HepG2 (cell line): ENCODE data around the gene PSEN2. TPM values are rescaled to one million over a fixed set of nuclear protein-coding genes. Genes with fewer than 3 reads are reported as not detected.
A peak's percentile ranks its signal among the peaks of the same experiment; 100 is the strongest.

Experiments used
- ATAC-seq: fragments of 200-7000 bp; cut with Tn5 transposase; 3 replicates; pipeline ENCODE4 v1.9.1; 2020; ENCODE audit warnings: mild to moderate bottlenecking, moderate library complexity
- BruUV-seq: library from RNA; stranded (reverse); fragments of 400-500 nt; replicated peaks from 2 replicates; lab custom pipeline; 2021; lab: Mats Ljungman, UMichigan
- CTCF ChIA-PET: fragments of 300-600 bp; formaldehyde crosslinking; extraction: SDS; loops from one replicate; lab custom pipeline; 2021; ENCODE audit warnings: low total read pairs, inconsistent platforms, low intra/inter-chr PET ratio; lab: Yijun Ruan, JAX
- POLR2A ChIA-PET: fragments of 350-600 bp; sonication (Branson Sonifier 250); formaldehyde crosslinking; loops from one replicate; lab custom pipeline; 2020; ENCODE audit warnings: antibody characterized with exemption, inconsistent platforms; lab: Yijun Ruan, JAX
- DNase-seq: peaks from one replicate; pipeline ENCODE4 v3.0.0-alpha.2; 2015; ENCODE audit warnings: low spot score
- FAIRE-seq: peaks from 3 replicates; lab custom pipeline; 2011; peaks lifted over from hg19 to GRCh38; lab: Jason Lieb, UNC
- H2AFZ ChIP-seq: one replicate; pipeline ENCODE4 v1.6.1; 2011; ENCODE audit warnings: low read length, inconsistent platforms
- H3K27ac ChIP-seq: fragments of 300-600 bp; 3 replicates; pipeline ENCODE4 v1.8.0; 2011; ENCODE audit warnings: mixed run types, mild to moderate bottlenecking, mixed read lengths, low read length, inconsistent platforms; ENCODE audit not compliant: insufficient read depth; ENCODE audit errors: extremely low read length
- H3K27me3 ChIP-seq, 2 experiments: fragments of 200-600 bp in 1 of 2; 2 replicates in 1 of 2; 3 replicates in 1 of 2; pipeline versions ENCODE4 v1.6.0 to v1.8.0; 2011; ENCODE audit warnings: low read length in 2 of 2, mild to moderate bottlenecking in 2 of 2, moderate library complexity in 2 of 2, inconsistent platforms in 1 of 2; ENCODE audit not compliant: insufficient read depth in 2 of 2, control insufficient read depth in 1 of 2
- H3K36me3 ChIP-seq, 2 experiments: fragments of 200-600 bp in 1 of 2; replicated peaks in 1 of 2; 2 replicates in 1 of 2; 3 replicates in 1 of 2; pipeline versions ENCODE4 v1.5.1 to v1.8.0; 2011; ENCODE audit warnings: low read length in 2 of 2, inconsistent platforms in 1 of 2; ENCODE audit not compliant: insufficient read depth in 2 of 2, control insufficient read depth in 1 of 2
- H3K4me1 ChIP-seq: 2 replicates; pipeline ENCODE4 v1.5.1; 2012; ENCODE audit warnings: low read length, inconsistent platforms; ENCODE audit not compliant: insufficient read depth
- H3K4me2 ChIP-seq: 2 replicates; pipeline ENCODE4 v1.6.0; 2011; ENCODE audit warnings: low read depth, low read length, inconsistent platforms
- H3K4me3 ChIP-seq, 3 experiments: fragments of 200-600 bp in 1 of 3; sonication (generic), shearing (Covaris generic) in 1 of 3; replicated peaks in 1 of 3; 2 replicates each; pipeline ENCODE4 v1.5.1; 2011 to 2016; ENCODE audit warnings: low read length in 3 of 3, inconsistent platforms in 2 of 3, low read depth in 2 of 3, mild to moderate bottlenecking in 2 of 3, control low read depth in 1 of 3, mixed read lengths in 1 of 3; ENCODE audit not compliant: insufficient read depth in 1 of 3
- H3K79me2 ChIP-seq: one replicate; pipeline ENCODE4 v1.6.1; 2011; ENCODE audit warnings: low read length, inconsistent platforms; ENCODE audit not compliant: insufficient read depth
- H3K9ac ChIP-seq: 2 replicates; pipeline ENCODE4 v1.6.0; 2011; ENCODE audit warnings: mild to moderate bottlenecking, low read depth, low read length, inconsistent platforms; ENCODE audit not compliant: insufficient read depth
- H3K9me3 ChIP-seq: 2 replicates; pipeline ENCODE4 v1.5.1; 2012; ENCODE audit warnings: mild to moderate bottlenecking, low read length
- H4K20me1 ChIP-seq: 2 replicates; pipeline ENCODE4 v1.6.0; 2011; ENCODE audit warnings: inconsistent platforms, mild to moderate bottlenecking, low read length, moderate library complexity; ENCODE audit not compliant: insufficient read depth
- ARNT2 ChIP-seq: sonication (generic); formaldehyde crosslinking; IDR thresholded peaks from 2 replicates; pipeline ENCODE4 v1.8.0; 2022; ENCODE audit warnings: mild to moderate bottlenecking, low read depth, missing genetic modification reagents, moderate library complexity
- ATF7 ChIP-seq, 2 experiments: fragments of 450-650 bp in 1 of 2; sonication (generic) in 1 of 2; formaldehyde crosslinking in 1 of 2; IDR thresholded peaks; 2 replicates each; pipeline versions ENCODE4 v1.4.0 to v1.6.1; 2016 to 2020; ENCODE audit warnings: antibody characterized with exemption in 1 of 2, mild to moderate bottlenecking in 1 of 2, missing genetic modification reagents in 1 of 2
- CCAR2 ChIP-seq: fragments of 200-400 bp; formaldehyde crosslinking; optimal IDR thresholded peaks from 2 replicates; pipeline ENCODE3; 2018; ENCODE audit warnings: low read depth, mild to moderate bottlenecking, low read length, moderate library complexity
- HOXA7 ChIP-seq: sonication (generic); formaldehyde crosslinking; IDR thresholded peaks from 2 replicates; pipeline ENCODE4 v1.8.1; 2022; ENCODE audit warnings: mild to moderate bottlenecking, missing genetic modification reagents, moderate library complexity
- PLRG1 ChIP-seq: fragments of 450-650 bp; conservative IDR thresholded peaks from 2 replicates; pipeline ENCODE4 v1.6.1; 2016
- PREB ChIP-seq: sonication (generic); formaldehyde crosslinking; IDR thresholded peaks from 2 replicates; pipeline ENCODE4 v1.4.0; 2020; ENCODE audit warnings: missing genetic modification reagents
- SRSF4 ChIP-seq: fragments of 200-400 bp; formaldehyde crosslinking; IDR thresholded peaks from one replicate; pipeline ENCODE4 v1.6.1; 2018; ENCODE audit warnings: mild to moderate bottlenecking, low read depth, low read length, moderate library complexity; ENCODE audit not compliant: poor library complexity, severe bottlenecking
- TP53 ChIP-seq: sonication (generic); formaldehyde crosslinking; conservative IDR thresholded peaks from 2 replicates; pipeline ENCODE4 v1.4.0; 2020; ENCODE audit warnings: missing genetic modification reagents
- ZFP36 ChIP-seq: fragments of 150-350 bp; IDR thresholded peaks from 2 replicates; pipeline ENCODE4 v1.6.1; 2018; ENCODE audit warnings: borderline replicate concordance, low read length, low read depth; ENCODE audit not compliant: partially characterized antibody
- ZFYVE20 ChIP-seq: sonication (generic); formaldehyde crosslinking; IDR thresholded peaks from 2 replicates; pipeline ENCODE4 v1.8.0; 2023; ENCODE audit warnings: low read depth, mild to moderate bottlenecking, moderate library complexity, missing genetic modification reagents, borderline replicate concordance
- ZNF224 ChIP-seq: sonication (generic); formaldehyde crosslinking; IDR thresholded peaks from 2 replicates; pipeline ENCODE4 v1.5.0; 2020; ENCODE audit warnings: mild to moderate bottlenecking, missing genetic modification reagents
- ZNF24 ChIP-seq: fragments of 450-650 bp; IDR thresholded peaks from 2 replicates; pipeline ENCODE4 v1.6.1; 2017; ENCODE audit warnings: antibody characterized with exemption, mild to moderate bottlenecking
- ZNF263 ChIP-seq: sonication (generic); formaldehyde crosslinking; IDR thresholded peaks from 2 replicates; pipeline ENCODE4 v1.4.0; 2020; ENCODE audit warnings: missing genetic modification reagents
- ZNF354B ChIP-seq: sonication (generic); formaldehyde crosslinking; IDR thresholded peaks from 2 replicates; pipeline ENCODE4 v1.8.0; 2022; ENCODE audit warnings: mild to moderate bottlenecking, missing genetic modification reagents
- ZNF460 ChIP-seq: sonication (generic); formaldehyde crosslinking; IDR thresholded peaks from 2 replicates; pipeline ENCODE4 v1.5.1; 2020; ENCODE audit warnings: missing genetic modification reagents, mild to moderate bottlenecking, borderline replicate concordance
- ZNF546 ChIP-seq: sonication (generic); formaldehyde crosslinking; conservative IDR thresholded peaks from 2 replicates; pipeline ENCODE4 v1.8.1; 2023; ENCODE audit warnings: mild to moderate bottlenecking, missing genetic modification reagents
- ZNF616 ChIP-seq: sonication (generic); formaldehyde crosslinking; IDR thresholded peaks from 2 replicates; pipeline ENCODE4 v1.5.0; 2020; ENCODE audit warnings: low read depth, mild to moderate bottlenecking, missing genetic modification reagents
- ZNF850 ChIP-seq: sonication (generic); formaldehyde crosslinking; conservative IDR thresholded peaks from 2 replicates; pipeline ENCODE4 v1.9.0; 2021; ENCODE audit warnings: mild to moderate bottlenecking, missing genetic modification reagents
- WGBS: methylation state at CpG from one replicate; pipeline ENCODE4 v1.1.6; 2017; ENCODE audit warnings: low lambda C conversion rate; 5-methylcytosine and 5-hydroxymethylcytosine counted together
- in situ Hi-C: cut with HindIII; loops from 2 replicates; pipeline ENCODE4 v1.10.0; 2017; ENCODE audit warnings: low pct_unique_long_range_greater_than_20kb; ENCODE audit not compliant: extremely low pct_ligation_motif_present
- intact Hi-C: fragments of 100-400 bp; cut with micrococcal nuclease; formaldehyde crosslinking; loops from one replicate; pipeline ENCODE4 v1.10.0; 2022; ENCODE audit not compliant: unreplicated experiment
- polyA plus RNA-seq, 8 experiments: library from polyadenylated mRNA; depleted of rRNA in 3 of 8; stranded (reverse) in 7 of 8; unstranded in 1 of 8; fragments of >200 nt; fragmentation: Illumina TruSeq in 4 of 8; extraction: Trizol in 4 of 8; gene quantifications; 2 replicates each; pipeline versions ENCODE4 v1.2.1 to v1.2.3, GENCODE V29; 2011 to 2016; ENCODE audit warnings: low read depth in 4 of 8, missing spikeins in 1 of 8, mixed read lengths in 1 of 8; ENCODE audit not compliant: insufficient read depth in 1 of 8
- total RNA-seq, 5 experiments: library from RNA; depleted of rRNA; stranded (reverse); fragments of >200 nt; fragmentation: Illumina TruSeq; extraction: Trizol; gene quantifications; 2 replicates each; pipeline ENCODE4 v1.2.3, GENCODE V29; 2016; ENCODE audit warnings: low read depth in 1 of 5
- TF ChIP-seq, protein P1 (sequence below): sonication (generic); formaldehyde crosslinking; IDR thresholded peaks from 2 replicates; pipeline ENCODE4 v1.5.0; 2020; ENCODE audit warnings: mild to moderate bottlenecking, missing genetic modification reagents, borderline replicate concordance

The PSEN2 gene
- total and polyA plus RNA-seq, 2 of the 13 experiments (the other 11 are each of a cell fraction or from before 2014, with no cell fraction given), result 5.9 to 13.1 TPM

DNA sequence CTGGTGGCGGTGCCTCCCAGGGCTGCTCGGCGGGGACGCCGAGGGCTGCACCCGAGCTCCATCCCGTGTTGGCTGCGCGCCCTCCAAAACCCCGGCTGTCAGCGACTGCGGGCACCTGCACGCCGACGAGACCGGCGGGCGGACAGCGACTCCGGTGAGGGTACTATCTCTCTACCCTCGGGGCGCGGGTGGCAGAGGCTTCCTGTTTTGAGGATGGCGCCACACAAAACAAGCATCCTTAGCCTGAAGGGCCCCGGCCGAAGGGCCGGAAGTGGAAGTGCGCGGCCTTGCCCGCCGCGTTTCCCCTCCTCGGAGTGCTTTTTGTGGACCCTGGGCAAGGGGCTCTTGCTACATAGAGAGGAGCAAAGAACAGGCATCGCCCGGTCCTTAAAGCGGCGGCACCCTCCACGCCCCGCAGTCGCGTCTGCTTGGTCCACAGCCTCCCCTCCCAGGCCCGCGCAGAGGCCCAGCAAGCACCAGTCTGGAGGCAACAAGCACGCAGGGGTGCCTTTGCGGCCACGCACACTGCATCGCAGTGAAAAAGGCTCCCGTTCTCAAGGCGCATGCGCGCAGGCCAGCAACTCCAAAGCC is 69.1 kb downstream of the PSEN2 start (continued):
- TF ChIP-seq ZNF224 (CRISPR knock-in tag) (no peak; the same call in 1 of the 2 replicates), ZNF354B (CRISPR knock-in tag) (0 out of 2 replicates have a peak, but pooled peaks have one; percentile 80), PLRG1 (no peak), ZNF850 (CRISPR knock-in tag) (no peak), ATF7 (IDR thresholded peaks at IDR 0.05) (no peak), ATF7 (CRISPR knock-in tag; IDR thresholded peaks at IDR 0.05) (no peak)
- TF ChIP-seq, protein P1, sequence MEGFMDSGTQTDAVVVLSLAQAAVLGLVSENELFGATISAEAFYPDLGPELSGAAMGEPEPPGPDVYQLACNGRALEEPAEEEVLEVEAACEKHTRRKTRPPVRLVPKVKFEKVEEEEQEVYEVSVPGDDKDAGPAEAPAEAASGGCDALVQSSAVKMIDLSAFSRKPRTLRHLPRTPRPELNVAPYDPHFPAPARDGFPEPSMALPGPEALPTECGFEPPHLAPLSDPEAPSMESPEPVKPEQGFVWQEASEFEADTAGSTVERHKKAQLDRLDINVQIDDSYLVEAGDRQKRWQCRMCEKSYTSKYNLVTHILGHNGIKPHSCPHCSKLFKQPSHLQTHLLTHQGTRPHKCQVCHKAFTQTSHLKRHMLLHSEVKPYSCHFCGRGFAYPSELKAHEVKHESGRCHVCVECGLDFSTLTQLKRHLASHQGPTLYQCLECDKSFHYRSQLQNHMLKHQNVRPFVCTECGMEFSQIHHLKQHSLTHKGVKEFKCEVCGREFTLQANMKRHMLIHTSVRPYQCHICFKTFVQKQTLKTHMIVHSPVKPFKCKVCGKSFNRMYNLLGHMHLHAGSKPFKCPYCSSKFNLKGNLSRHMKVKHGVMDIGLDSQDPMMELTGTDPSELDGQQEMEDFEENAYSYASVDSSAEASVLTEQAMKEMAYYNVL (CRISPR knock-in tag), result peak; percentile 88
- TF ChIP-seq, all 625 proteins: peak for 285

DNA sequence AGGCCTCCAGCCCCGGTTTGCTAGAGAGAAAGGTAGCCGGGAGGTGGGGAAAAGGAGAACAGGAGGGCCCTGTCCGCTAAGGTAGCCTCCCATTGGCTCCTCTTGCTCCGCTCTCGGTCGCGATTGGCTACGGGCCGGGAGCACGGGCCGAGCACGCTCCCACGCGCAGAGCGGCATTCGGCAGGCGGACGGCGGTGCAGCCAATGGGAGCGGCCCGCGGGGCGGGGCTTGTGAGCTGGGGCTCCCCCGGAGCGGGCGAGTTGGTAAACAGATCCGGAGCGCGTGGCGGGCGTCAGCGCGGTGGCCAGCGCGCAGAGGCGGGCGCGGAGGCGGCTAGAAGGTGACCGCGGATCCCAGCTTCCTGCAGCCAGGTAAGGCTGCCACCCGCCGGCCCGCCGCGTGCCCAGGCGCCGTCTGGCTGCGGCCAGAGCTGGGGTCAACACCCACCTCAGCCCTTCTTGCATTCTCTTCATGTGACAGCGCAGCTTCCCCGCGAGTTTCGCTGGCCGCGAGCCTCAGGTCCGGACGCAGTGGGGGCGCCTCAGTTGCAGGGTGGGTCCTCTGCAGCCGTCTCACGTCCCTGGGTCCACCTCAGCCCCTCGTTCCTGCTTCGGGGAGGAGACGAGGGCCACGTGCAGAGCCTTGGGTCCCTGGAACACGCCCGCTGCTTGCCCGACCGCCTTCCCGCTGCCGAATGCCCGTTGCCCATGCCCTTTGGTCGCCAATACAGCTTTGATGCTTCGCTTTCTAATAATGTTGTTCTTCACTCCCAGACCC is 69.8 kb downstream of the PSEN2 start, which contains the start of gene COQ8A:
Gene COQ8A (plus strand): TSS at position 266 of the 777 bp plus-strand sequence. CDS start 21,092 bp downstream, outside the sequence.
- CTCF ChIA-PET, result no interaction called here
- peak; percentile 99 for DNase-seq
- FAIRE-seq, result peak; percentile 94
- 0% methylated on average over 10 of the region's 73 CpGs for WGBS
- BruUV-seq, result no TSS peak
- intact Hi-C loops (no loop called here), in situ Hi-C loops (no loop called here)
- H3K36me3 ChIP-seq, result no peaks in the 10 kb centered on the region
- peaks cover 4% of the 10 kb centered on the region; the same call in 1 of the 2 replicates for H3K9me3 ChIP-seq
- H3K4me1 ChIP-seq, result peaks cover 62% of the 10 kb centered on the region
- H4K20me1 ChIP-seq, result peaks cover 8% of the 10 kb centered on the region; the same call in 1 of the 2 replicates
- H3K79me2 ChIP-seq, result peaks cover 45% of the 10 kb centered on the region
- H3K9ac ChIP-seq, result peak within 1 kb of the TSS; percentile 90
- peak within 1 kb of the TSS; percentile 97 for H3K27ac ChIP-seq
- no peak within 1 kb of the TSS for H2AFZ ChIP-seq
- peak within 1 kb of the TSS; percentile 96 for H3K4me2 ChIP-seq
- H3K27me3 ChIP-seq, result no peaks in the 10 kb centered on the region; a peak in 1 of 5 replicates
- POLR2A ChIA-PET, result interaction anchor here (0.9 to 3.2 kb wide), 7 partner anchors 8 to 54 kb away, joined by 3 to 35 read pairs (median 6); no protein-coding TSS in a partner anchor
- ATAC-seq, result peak; percentile 94
- H3K4me3 ChIP-seq, result peak within 1 kb of the TSS; percentile 77 to 83 (median 80)
- TF ChIP-seq ARNT2 (CRISPR knock-in tag) (no peak; the same call in 1 of the 2 replicates), PREB (CRISPR knock-in tag) (0 out of 2 replicates have a peak, but pooled peaks have one; percentile 42), ZNF546 (CRISPR knock-in tag) (no peak), ZFYVE20 (no peak), ZFP36 (no peak), CCAR2 (no peak), TP53 (CRISPR knock-in tag) (no peak), ZNF616 (CRISPR knock-in tag) (peak; percentile 44; the same call in 1 of the 2 replicates), ZNF24 (no peak), SRSF4 (no peak), ZNF460 (CRISPR knock-in tag) (no peak), HOXA7 (no peak), ZNF263 (CRISPR knock-in tag) (peak; percentile 12; the same call in 1 of the 2 replicates)
